IMR-90 (cell line): ENCODE results near the gene SOX9. TPM values are rescaled to one million over a fixed set of nuclear protein-coding genes. Genes with fewer than 3 reads are reported as not detected.
A peak's percentile ranks its signal among the peaks of the same experiment; 100 is the strongest.

Experiments used
- ATAC-seq: fragments of 200-7000 bp; cut with Tn5 transposase; 2 replicates; pipeline ENCODE4 v1.9.1; 2020; ENCODE audit warnings: low read depth, mild to moderate bottlenecking, moderate library complexity
- BruUV-seq: library from RNA; stranded (reverse); fragments of 400-500 nt; replicated peaks from 2 replicates; lab custom pipeline; 2021; lab: Mats Ljungman, UMichigan
- CTCF ChIA-PET: fragments of 300-600 bp; formaldehyde crosslinking; extraction: SDS; loops from one replicate; lab custom pipeline; 2021; ENCODE audit warnings: antibody characterized with exemption; lab: Yijun Ruan, JAX
- POLR2A ChIA-PET: fragments of 300-600 bp; sonication (Branson Sonifier 250); formaldehyde crosslinking; loops from one replicate; lab custom pipeline; 2022; ENCODE audit warnings: antibody characterized with exemption; ENCODE audit not compliant: unreplicated experiment; lab: Charles Lee
- DNase-seq: peaks from one replicate; pipeline ENCODE4 v3.0.0; 2013
- H2AFZ ChIP-seq: replicated peaks from 2 replicates; pipeline ENCODE3; 2013; ENCODE audit warnings: low read length, mild to moderate bottlenecking; ENCODE audit not compliant: poor library complexity
- H2AK5ac ChIP-seq: 2 replicates; pipeline ENCODE4 v1.6.1; 2013; ENCODE audit warnings: low read depth, low read length, inconsistent platforms
- H2AK9ac ChIP-seq: replicated peaks from 2 replicates; pipeline ENCODE3; 2013; ENCODE audit warnings: mild to moderate bottlenecking, low read depth, low read length, moderate library complexity; ENCODE audit not compliant: poor library complexity
- H2BK120ac ChIP-seq: 2 replicates; pipeline ENCODE4 v1.6.1; 2013; ENCODE audit warnings: low read depth, low read length, inconsistent platforms
- H2BK15ac ChIP-seq: 3 replicates; pipeline ENCODE4 v1.6.1; 2013; ENCODE audit warnings: low read depth, low read length, inconsistent platforms
- H2BK20ac ChIP-seq: 2 replicates; pipeline ENCODE4 v1.6.1; 2013; ENCODE audit warnings: low read depth, mild to moderate bottlenecking, inconsistent platforms, low read length, moderate library complexity
- H2BK5ac ChIP-seq: 2 replicates; pipeline ENCODE4 v1.6.1; 2013; ENCODE audit warnings: mild to moderate bottlenecking, low read depth, low read length, inconsistent platforms; ENCODE audit not compliant: poor library complexity, severe bottlenecking
- H3K14ac ChIP-seq: replicated peaks from 2 replicates; pipeline ENCODE4 v1.6.1; 2013; ENCODE audit warnings: low read depth, low read length, inconsistent platforms
- H3K18ac ChIP-seq: 2 replicates; pipeline ENCODE4 v1.6.1; 2013; ENCODE audit warnings: low read depth, low read length, control low read depth
- H3K23ac ChIP-seq: 2 replicates; pipeline ENCODE4 v1.6.1; 2013; ENCODE audit warnings: low read depth, low read length, inconsistent platforms
- H3K27ac ChIP-seq: 2 replicates; pipeline ENCODE4 v1.5.1; 2013; ENCODE audit warnings: mild to moderate bottlenecking, control low read depth, low read length; ENCODE audit not compliant: insufficient read depth
- H3K27me3 ChIP-seq: 2 replicates; pipeline ENCODE4 v1.6.1; 2013; ENCODE audit warnings: low read length; ENCODE audit not compliant: control insufficient read depth, insufficient read depth
- H3K36me3 ChIP-seq: 2 replicates; pipeline ENCODE4 v1.6.1; 2013; ENCODE audit warnings: low read length, mixed read lengths; ENCODE audit not compliant: control insufficient read depth, insufficient read depth
- H3K4ac ChIP-seq: 2 replicates; pipeline ENCODE4 v1.6.1; 2013; ENCODE audit warnings: low read depth, low read length, inconsistent platforms
- H3K4me1 ChIP-seq: 2 replicates; pipeline ENCODE4 v1.6.1; 2013; ENCODE audit warnings: low read length, mixed read lengths; ENCODE audit not compliant: control insufficient read depth, insufficient read depth
- H3K4me2 ChIP-seq: 2 replicates; pipeline ENCODE4 v1.6.1; 2013; ENCODE audit warnings: low read depth, mild to moderate bottlenecking, control low read depth, low read length, moderate library complexity
- H3K4me3 ChIP-seq: 2 replicates; pipeline ENCODE4 v1.5.1; 2013; ENCODE audit warnings: low read depth, mild to moderate bottlenecking, control low read depth, low read length, moderate library complexity; ENCODE audit not compliant: insufficient read depth
- H3K56ac ChIP-seq: 2 replicates; pipeline ENCODE4 v1.6.1; 2013; ENCODE audit warnings: low read length, inconsistent platforms; ENCODE audit not compliant: insufficient read depth; ENCODE audit errors: extremely low read depth
- H3K79me1 ChIP-seq, 2 experiments: 2 replicates each; pipeline ENCODE4 v1.6.1; 2013; ENCODE audit warnings: low read length in 2 of 2, inconsistent platforms in 1 of 2, low read depth in 1 of 2
- H3K9ac ChIP-seq: 2 replicates; pipeline ENCODE4 v1.6.1; 2013; ENCODE audit warnings: low read depth, low read length, control low read depth
- H3K9me1 ChIP-seq: 2 replicates; pipeline ENCODE4 v1.6.1; 2013; ENCODE audit warnings: low read length, inconsistent platforms; ENCODE audit not compliant: insufficient read depth
- H3K9me3 ChIP-seq: 2 replicates; pipeline ENCODE4 v1.6.1; 2013; ENCODE audit warnings: low read length; ENCODE audit not compliant: control insufficient read depth, insufficient read depth
- H4K20me1 ChIP-seq: 2 replicates; pipeline ENCODE4 v1.6.1; 2013; ENCODE audit warnings: low read length, inconsistent platforms; ENCODE audit not compliant: insufficient read depth
- H4K5ac ChIP-seq: 2 replicates; pipeline ENCODE4 v1.6.1; 2013; ENCODE audit warnings: mild to moderate bottlenecking, low read depth, low read length, control low read depth
- H4K8ac ChIP-seq, 2 experiments: 2 replicates each; pipeline ENCODE4 v1.6.1; 2013; ENCODE audit warnings: low read depth in 2 of 2, low read length in 2 of 2, control low read depth in 1 of 2, inconsistent platforms in 1 of 2
- H4K91ac ChIP-seq: 2 replicates; pipeline ENCODE4 v1.6.1; 2013; ENCODE audit warnings: low read depth, low read length, inconsistent platforms; ENCODE audit not compliant: insufficient read depth
- BHLHE40 ChIP-seq: fragments of 150-350 bp; IDR thresholded peaks from 2 replicates; pipeline ENCODE4 v1.6.1; 2016; ENCODE audit warnings: mild to moderate bottlenecking, low read depth, low read length
- CEBPB ChIP-seq: IDR thresholded peaks from 2 replicates; pipeline ENCODE4 v1.6.1; 2012; ENCODE audit warnings: low read depth, low read length, improper control_type of control experiment
- CHD1 ChIP-seq: IDR thresholded peaks from 2 replicates; pipeline ENCODE4 v1.6.1; 2012; ENCODE audit warnings: low read depth, low read length, improper control_type of control experiment
- CTCF ChIP-seq: conservative IDR thresholded peaks from 2 replicates; pipeline ENCODE4 v1.5.1; 2012; ENCODE audit warnings: mild to moderate bottlenecking, low read depth, low read length, improper control_type of control experiment
- FOS ChIP-seq: fragments of 150-350 bp; IDR thresholded peaks from 2 replicates; pipeline ENCODE4 v1.6.1; 2016; ENCODE audit warnings: low read depth, low read length
- MAFK ChIP-seq: IDR thresholded peaks from 2 replicates; pipeline ENCODE4 v1.6.1; 2012; ENCODE audit warnings: low read depth, low read length, improper control_type of control experiment
- MAZ ChIP-seq: IDR thresholded peaks from 2 replicates; pipeline ENCODE4 v1.6.1; 2012; ENCODE audit warnings: low read depth, mild to moderate bottlenecking, low read length, improper control_type of control experiment, moderate library complexity, borderline replicate concordance
- MXI1 ChIP-seq: IDR thresholded peaks from 2 replicates; pipeline ENCODE4 v1.6.1; 2012; ENCODE audit warnings: low read depth, mild to moderate bottlenecking, low read length, moderate library complexity, borderline replicate concordance
- NFE2L2 ChIP-seq: fragments of 150-350 bp; IDR thresholded peaks from 2 replicates; pipeline ENCODE4 v1.6.1; 2016; ENCODE audit warnings: low read depth, mild to moderate bottlenecking, low read length
- POLR2A ChIP-seq: IDR thresholded peaks from 2 replicates; pipeline ENCODE4 v1.6.1; 2012; ENCODE audit warnings: mild to moderate bottlenecking, low read depth, low read length
- RAD21 ChIP-seq: IDR thresholded peaks from 2 replicates; pipeline ENCODE4 v1.6.1; 2012; ENCODE audit warnings: low read length, improper control_type of control experiment
- RCOR1 ChIP-seq: IDR thresholded peaks from 2 replicates; pipeline ENCODE4 v1.6.1; 2012; ENCODE audit warnings: mild to moderate bottlenecking, low read length, improper control_type of control experiment; ENCODE audit not compliant: insufficient replicate concordance
- RFX5 ChIP-seq: IDR thresholded peaks from 2 replicates; pipeline ENCODE4 v1.8.0; 2012; ENCODE audit warnings: low read depth, mild to moderate bottlenecking, low read length, moderate library complexity
- SMC3 ChIP-seq: fragments of 150-350 bp; IDR thresholded peaks from 2 replicates; pipeline ENCODE4 v1.6.1; 2016; ENCODE audit warnings: low read depth, mild to moderate bottlenecking, antibody characterized with exemption, low read length, moderate library complexity
- USF2 ChIP-seq: fragments of 150-350 bp; IDR thresholded peaks from 2 replicates; pipeline ENCODE4 v1.6.1; 2017; ENCODE audit warnings: mild to moderate bottlenecking, antibody characterized with exemption, low read length, low read depth
- WGBS, 2 experiments: methylation state at CpG; one replicate each; pipeline versions ENCODE4 v1.1.5 to v1.1.7; 2013; ENCODE audit warnings: missing lambda C conversion rate in 2 of 2; ENCODE audit not compliant: insufficient read length in 1 of 2; ENCODE audit errors: extremely low coverage in 2 of 2; 5-methylcytosine and 5-hydroxymethylcytosine counted together
- dilution Hi-C: fragments of 300-500 bp; cut with HindIII; formaldehyde crosslinking; loops from one replicate; pipeline ENCODE4 v1.14.3; 2018; ENCODE audit warnings: low sequenced_read_pairs; ENCODE audit not compliant: unreplicated experiment
- in situ Hi-C: fragments of 300-500 bp; cut with MboI; formaldehyde crosslinking; loops from 3 replicates; pipeline ENCODE4 v1.14.3; 2019; ENCODE audit warnings: low sequenced_read_pairs, inconsistent platforms, mixed read lengths
- intact Hi-C: fragments of 100-400 bp; cut with micrococcal nuclease; formaldehyde crosslinking; loops from 2 replicates; pipeline ENCODE4 v1.10.0; 2022
- polyA plus RNA-seq, 3 experiments: library from polyadenylated mRNA; depleted of rRNA; stranded (reverse); fragments of >200 nt; gene quantifications; 2 replicates each; pipeline ENCODE4 v1.2.3, GENCODE V29; 2012; ENCODE audit warnings: low replicate concordance in 1 of 3
- total RNA-seq: library from RNA; depleted of rRNA; stranded (reverse); fragments of >200 nt; gene quantifications from 2 replicates; pipeline ENCODE4 v1.2.3, GENCODE V29; 2012

Gene SOX9
- total and polyA plus RNA-seq, 2 of the 4 experiments (the other 2 are of a cell fraction), result 4.1 to 12.7 TPM

GRCh38 chr17:72145962-72146361, 25.1 kb downstream of the SOX9 start:
- Histone ChIP-seq H2BK15ac (no peak overlapping the region), H3K4ac (no peak overlapping the region), H3K4me1 (no peaks in the 10 kb centered on the region; the same call in 1 of the 2 replicates), H3K9ac (no peak overlapping the region), H2AK5ac (no peak overlapping the region), H3K27ac (no peak overlapping the region), H3K4me3 (no peak overlapping the region), H3K18ac (no peak overlapping the region), H2AFZ (no peak overlapping the region), H3K4me2 (no peak overlapping the region), H4K20me1 (no peaks in the 10 kb centered on the region), H4K8ac (no peak overlapping the region), H2BK5ac (no peak overlapping the region), H3K14ac (no peak overlapping the region), H3K79me1 (no peaks in the 10 kb centered on the region), H3K9me1 (peaks cover 1% of the 10 kb centered on the region), H3K56ac (no peak overlapping the region), H2AK9ac (no peak overlapping the region), H4K5ac (no peak overlapping the region), H3K23ac (no peak overlapping the region), H2BK120ac (no peak overlapping the region), H2BK20ac (no peak overlapping the region), H3K36me3 (no peaks in the 10 kb centered on the region), H3K9me3 (no peaks in the 10 kb centered on the region), H3K27me3 (no peaks in the 10 kb centered on the region; the same call in 1 of the 2 replicates), H4K91ac (no peak overlapping the region)
- DNase-seq, result peak; percentile 60
- in situ Hi-C loops, result no loop called here
- peak; percentile 65 for ATAC-seq
- ChIA-PET CTCF (no interaction called here), POLR2A (no interaction called here)
- TF ChIP-seq MXI1 (no peak), NFE2L2 (no peak), USF2 (no peak), CEBPB (no peak), FOS (no peak), CTCF (no peak), POLR2A (no peak), BHLHE40 (no peak), SMC3 (no peak), MAZ (no peak), MAFK (no peak), RFX5 (no peak), RCOR1 (no peak), CHD1 (no peak), RAD21 (no peak)
- intact Hi-C loops, result no loop called here
- dilution Hi-C loops, result no loop called here
- no CpG with 5 or more reads among the region's 2 CpGs for WGBS, 2 experiments
- no TSS peak for BruUV-seq
